IMR-90 (cell line): ENCODE results near the gene TMED6. TPM values are rescaled to one million over a fixed set of nuclear protein-coding genes. Genes with fewer than 3 reads are reported as not detected.

Experiments
- ATAC-seq: fragments of 200-7000 bp; cut with Tn5 transposase; 2 replicates; pipeline ENCODE4 v1.9.1; 2020; ENCODE audit warnings: low read depth, mild to moderate bottlenecking, moderate library complexity
- BruUV-seq: library from RNA; stranded (reverse); fragments of 400-500 nt; replicated peaks from 2 replicates; lab custom pipeline; 2021; lab: Mats Ljungman, UMichigan
- CTCF ChIA-PET: fragments of 300-600 bp; formaldehyde crosslinking; extraction: SDS; loops from one replicate; lab custom pipeline; 2021; ENCODE audit warnings: antibody characterized with exemption; lab: Yijun Ruan, JAX
- POLR2A ChIA-PET: fragments of 300-600 bp; sonication (Branson Sonifier 250); formaldehyde crosslinking; loops from one replicate; lab custom pipeline; 2022; ENCODE audit warnings: antibody characterized with exemption; ENCODE audit not compliant: unreplicated experiment; lab: Charles Lee
- DNase-seq: peaks from one replicate; pipeline ENCODE4 v3.0.0; 2013
- H2AFZ ChIP-seq: replicated peaks from 2 replicates; pipeline ENCODE3; 2013; ENCODE audit warnings: low read length, mild to moderate bottlenecking; ENCODE audit not compliant: poor library complexity
- H2AK5ac ChIP-seq: 2 replicates; pipeline ENCODE4 v1.6.1; 2013; ENCODE audit warnings: low read depth, low read length, inconsistent platforms
- H2AK9ac ChIP-seq: replicated peaks from 2 replicates; pipeline ENCODE3; 2013; ENCODE audit warnings: mild to moderate bottlenecking, low read depth, low read length, moderate library complexity; ENCODE audit not compliant: poor library complexity
- H2BK120ac ChIP-seq: 2 replicates; pipeline ENCODE4 v1.6.1; 2013; ENCODE audit warnings: low read depth, low read length, inconsistent platforms
- H2BK15ac ChIP-seq: 3 replicates; pipeline ENCODE4 v1.6.1; 2013; ENCODE audit warnings: low read depth, low read length, inconsistent platforms
- H2BK20ac ChIP-seq: 2 replicates; pipeline ENCODE4 v1.6.1; 2013; ENCODE audit warnings: low read depth, mild to moderate bottlenecking, inconsistent platforms, low read length, moderate library complexity
- H2BK5ac ChIP-seq: 2 replicates; pipeline ENCODE4 v1.6.1; 2013; ENCODE audit warnings: mild to moderate bottlenecking, low read depth, low read length, inconsistent platforms; ENCODE audit not compliant: poor library complexity, severe bottlenecking
- H3K14ac ChIP-seq: replicated peaks from 2 replicates; pipeline ENCODE4 v1.6.1; 2013; ENCODE audit warnings: low read depth, low read length, inconsistent platforms
- H3K18ac ChIP-seq: 2 replicates; pipeline ENCODE4 v1.6.1; 2013; ENCODE audit warnings: low read depth, low read length, control low read depth
- H3K23ac ChIP-seq: 2 replicates; pipeline ENCODE4 v1.6.1; 2013; ENCODE audit warnings: low read depth, low read length, inconsistent platforms
- H3K27ac ChIP-seq: 2 replicates; pipeline ENCODE4 v1.5.1; 2013; ENCODE audit warnings: mild to moderate bottlenecking, control low read depth, low read length; ENCODE audit not compliant: insufficient read depth
- H3K27me3 ChIP-seq: 2 replicates; pipeline ENCODE4 v1.6.1; 2013; ENCODE audit warnings: low read length; ENCODE audit not compliant: control insufficient read depth, insufficient read depth
- H3K36me3 ChIP-seq: 2 replicates; pipeline ENCODE4 v1.6.1; 2013; ENCODE audit warnings: low read length, mixed read lengths; ENCODE audit not compliant: control insufficient read depth, insufficient read depth
- H3K4ac ChIP-seq: 2 replicates; pipeline ENCODE4 v1.6.1; 2013; ENCODE audit warnings: low read depth, low read length, inconsistent platforms
- H3K4me1 ChIP-seq: 2 replicates; pipeline ENCODE4 v1.6.1; 2013; ENCODE audit warnings: low read length, mixed read lengths; ENCODE audit not compliant: control insufficient read depth, insufficient read depth
- H3K4me2 ChIP-seq: 2 replicates; pipeline ENCODE4 v1.6.1; 2013; ENCODE audit warnings: low read depth, mild to moderate bottlenecking, control low read depth, low read length, moderate library complexity
- H3K4me3 ChIP-seq: 2 replicates; pipeline ENCODE4 v1.5.1; 2013; ENCODE audit warnings: low read depth, mild to moderate bottlenecking, control low read depth, low read length, moderate library complexity; ENCODE audit not compliant: insufficient read depth
- H3K56ac ChIP-seq: 2 replicates; pipeline ENCODE4 v1.6.1; 2013; ENCODE audit warnings: low read length, inconsistent platforms; ENCODE audit not compliant: insufficient read depth; ENCODE audit errors: extremely low read depth
- H3K79me1 ChIP-seq, 2 experiments: 2 replicates each; pipeline ENCODE4 v1.6.1; 2013; ENCODE audit warnings: low read length in 2 of 2, inconsistent platforms in 1 of 2, low read depth in 1 of 2
- H3K9ac ChIP-seq: 2 replicates; pipeline ENCODE4 v1.6.1; 2013; ENCODE audit warnings: low read depth, low read length, control low read depth
- H3K9me1 ChIP-seq: 2 replicates; pipeline ENCODE4 v1.6.1; 2013; ENCODE audit warnings: low read length, inconsistent platforms; ENCODE audit not compliant: insufficient read depth
- H3K9me3 ChIP-seq: 2 replicates; pipeline ENCODE4 v1.6.1; 2013; ENCODE audit warnings: low read length; ENCODE audit not compliant: control insufficient read depth, insufficient read depth
- H4K20me1 ChIP-seq: 2 replicates; pipeline ENCODE4 v1.6.1; 2013; ENCODE audit warnings: low read length, inconsistent platforms; ENCODE audit not compliant: insufficient read depth
- H4K5ac ChIP-seq: 2 replicates; pipeline ENCODE4 v1.6.1; 2013; ENCODE audit warnings: mild to moderate bottlenecking, low read depth, low read length, control low read depth
- H4K8ac ChIP-seq, 2 experiments: 2 replicates each; pipeline ENCODE4 v1.6.1; 2013; ENCODE audit warnings: low read depth in 2 of 2, low read length in 2 of 2, control low read depth in 1 of 2, inconsistent platforms in 1 of 2
- H4K91ac ChIP-seq: 2 replicates; pipeline ENCODE4 v1.6.1; 2013; ENCODE audit warnings: low read depth, low read length, inconsistent platforms; ENCODE audit not compliant: insufficient read depth
- CEBPB ChIP-seq: IDR thresholded peaks from 2 replicates; pipeline ENCODE4 v1.6.1; 2012; ENCODE audit warnings: low read depth, low read length, improper control_type of control experiment
- FOS ChIP-seq: fragments of 150-350 bp; IDR thresholded peaks from 2 replicates; pipeline ENCODE4 v1.6.1; 2016; ENCODE audit warnings: low read depth, low read length
- MAZ ChIP-seq: IDR thresholded peaks from 2 replicates; pipeline ENCODE4 v1.6.1; 2012; ENCODE audit warnings: low read depth, mild to moderate bottlenecking, low read length, improper control_type of control experiment, moderate library complexity, borderline replicate concordance
- NFE2L2 ChIP-seq: fragments of 150-350 bp; IDR thresholded peaks from 2 replicates; pipeline ENCODE4 v1.6.1; 2016; ENCODE audit warnings: low read depth, mild to moderate bottlenecking, low read length
- SMC3 ChIP-seq: fragments of 150-350 bp; IDR thresholded peaks from 2 replicates; pipeline ENCODE4 v1.6.1; 2016; ENCODE audit warnings: low read depth, mild to moderate bottlenecking, antibody characterized with exemption, low read length, moderate library complexity
- WGBS, 2 experiments: methylation state at CpG; one replicate each; pipeline versions ENCODE4 v1.1.5 to v1.1.7; 2013; ENCODE audit warnings: missing lambda C conversion rate in 2 of 2; ENCODE audit not compliant: insufficient read length in 1 of 2; ENCODE audit errors: extremely low coverage in 2 of 2; 5-methylcytosine and 5-hydroxymethylcytosine counted together
- dilution Hi-C: fragments of 300-500 bp; cut with HindIII; formaldehyde crosslinking; loops from one replicate; pipeline ENCODE4 v1.14.3; 2018; ENCODE audit warnings: low sequenced_read_pairs; ENCODE audit not compliant: unreplicated experiment
- in situ Hi-C: fragments of 300-500 bp; cut with MboI; formaldehyde crosslinking; loops from 3 replicates; pipeline ENCODE4 v1.14.3; 2019; ENCODE audit warnings: low sequenced_read_pairs, inconsistent platforms, mixed read lengths
- intact Hi-C: fragments of 100-400 bp; cut with micrococcal nuclease; formaldehyde crosslinking; loops from 2 replicates; pipeline ENCODE4 v1.10.0; 2022
- polyA plus RNA-seq, 3 experiments: library from polyadenylated mRNA; depleted of rRNA; stranded (reverse); fragments of >200 nt; gene quantifications; 2 replicates each; pipeline ENCODE4 v1.2.3, GENCODE V29; 2012; ENCODE audit warnings: low replicate concordance in 1 of 3
- total RNA-seq: library from RNA; depleted of rRNA; stranded (reverse); fragments of >200 nt; gene quantifications from 2 replicates; pipeline ENCODE4 v1.2.3, GENCODE V29; 2012

Gene TMED6
- total and polyA plus RNA-seq, 2 of the 4 experiments (the other 2 are of a cell fraction), result 0.10 TPM; not detected in 1

- H3K27ac ChIP-seq, result peak overlapping the region; percentile 31; the same call in 1 of the 2 replicates
- no peaks in the 10 kb centered on the region for H3K9me3 ChIP-seq
- in situ Hi-C loops, result no loop called here
- no peaks in the 10 kb centered on the region for H3K27me3 ChIP-seq
- ATAC-seq (peak; percentile 27; the same call in 1 of the 2 replicates), DNase-seq (peak; percentile 55)
- no peak overlapping the region for H3K4ac ChIP-seq
- no peak overlapping the region for H2AK9ac ChIP-seq
- CTCF ChIA-PET, result no interaction called here
- peaks cover 47% of the 10 kb centered on the region for H3K36me3 ChIP-seq
- POLR2A ChIA-PET, result no interaction called here
- peak overlapping the region in 1 of 2 experiments; percentile 42; a peak in 1 of 4 replicates for H4K8ac ChIP-seq
- H3K56ac ChIP-seq, result no peak overlapping the region
- peaks cover 11% of the 10 kb centered on the region; the same call in 1 of the 2 replicates for H3K9me1 ChIP-seq
- no peak overlapping the region for H2AK5ac ChIP-seq
- intact Hi-C loops, result no loop called here
- H2BK15ac ChIP-seq, result no peak overlapping the region
- H3K4me2 ChIP-seq, result no peak overlapping the region
- H2AFZ ChIP-seq, result no peak overlapping the region
- dilution Hi-C loops, result no loop called here
- H2BK5ac ChIP-seq, result peak overlapping the region; percentile 81
- no peak overlapping the region; the same call in 1 of the 2 replicates for H3K18ac ChIP-seq
- WGBS, 2 experiments, result no CpG with 5 or more reads among the region's 2 CpGs
- TF ChIP-seq CEBPB, result no peak
- TF ChIP-seq SMC3, result no peak
- no peak for TF ChIP-seq FOS
- no peak for TF ChIP-seq NFE2L2
- no peak for TF ChIP-seq MAZ
- H3K9ac ChIP-seq, result no peak overlapping the region; the same call in 1 of the 2 replicates
- no peak overlapping the region for H3K14ac ChIP-seq
- no TSS peak for BruUV-seq
- no peak overlapping the region for H3K23ac ChIP-seq
- no peak overlapping the region for H4K91ac ChIP-seq
- no peaks in the 10 kb centered on the region; the same call in 1 of the 2 replicates for H3K4me1 ChIP-seq
- no peak overlapping the region for H2BK20ac ChIP-seq
- peak overlapping the region; percentile 60; the same call in 1 of the 2 replicates for H4K5ac ChIP-seq
- no peak overlapping the region for H2BK120ac ChIP-seq
- H4K20me1 ChIP-seq, result no peaks in the 10 kb centered on the region
- H3K4me3 ChIP-seq, result no peak overlapping the region
- peaks cover 34 to 50% of the 10 kb centered on the region in 2 experiments for H3K79me1 ChIP-seq
Observed at GRCh38 chr16:69365901-69366300, 14.3 kb upstream of the TMED6 start.
